ENCODE data around the gene PDCD2L. TPM values are rescaled to one million over a fixed set of nuclear protein-coding genes. Genes with fewer than 3 reads are reported as not detected.

PDCD2L gene
- total RNA-seq, 1 experiment from 2014 or later: 14.8 TPM

GRCh38 chr19:34357431-34357830 is 46.8 kb upstream of the PDCD2L start:
- BruUV-seq (replicated peaks): no TSS peak
- intact Hi-C loops (cut with micrococcal nuclease; ENCODE audit: unreplicated experiment): loop anchor here (5.0 kb wide), 1 partner anchor 70 kb away; the partner anchor contains the start of gene UBA2
- POLR2A ChIA-PET (ENCODE audit: unreplicated experiment): no interaction called here

DNA sequence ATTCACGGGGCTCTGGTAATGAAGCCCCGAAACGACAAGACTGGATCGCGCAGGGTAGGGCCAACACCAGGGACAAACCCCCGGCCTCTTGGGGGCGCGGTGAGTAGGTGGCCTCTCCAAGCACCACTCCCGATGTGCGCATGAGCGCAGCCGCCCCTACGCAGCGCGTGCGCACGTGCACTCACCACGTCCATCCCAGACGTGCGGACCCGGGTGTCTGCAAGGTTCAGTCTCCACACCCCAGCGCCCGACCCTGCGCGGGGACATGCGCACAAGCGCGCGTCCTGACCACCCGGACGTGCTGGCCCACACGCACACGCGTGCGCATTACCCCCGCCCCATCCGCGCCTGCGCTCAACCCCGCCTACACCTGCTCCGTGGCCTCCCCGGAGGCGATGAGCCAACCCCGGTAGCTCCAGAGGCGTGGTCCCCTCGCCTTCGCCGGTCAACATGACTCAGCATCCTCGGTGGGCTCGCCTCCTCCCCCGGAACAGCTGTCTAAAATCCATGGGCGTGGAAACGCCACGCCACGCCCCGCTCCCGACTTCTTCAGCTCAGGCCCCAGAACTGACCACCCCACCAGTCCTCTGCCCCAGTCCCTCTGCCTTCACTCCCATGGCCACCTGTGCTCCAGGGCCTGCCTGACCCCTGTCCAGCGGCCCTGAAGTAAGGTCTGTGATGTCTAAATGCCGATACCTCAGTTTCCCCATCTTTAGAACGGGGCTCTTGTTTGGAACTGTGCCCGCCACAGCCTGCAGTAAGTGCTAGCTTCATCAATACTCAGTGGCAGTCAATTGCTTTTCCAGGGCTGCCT is 44.9 kb upstream of the PDCD2L start:
- Histone ChIP-seq H4K20me1 (ENCODE audit: insufficient read depth) (no peaks in the 10 kb centered on the region), H3K9me3 (ENCODE audit: insufficient read depth, low read depth) (no peaks in the 10 kb centered on the region), H3K79me2 (ENCODE audit: low read depth) (no peaks in the 10 kb centered on the region), H3K4me2 (peak overlapping the region; percentile 77), H3F3A (ENCODE audit: insufficient read depth, low read depth) (peaks cover 29% of the 10 kb centered on the region; the same call in 1 of the 2 replicates), H3K4me1 (replicated peaks; ENCODE audit: insufficient read depth) (peaks cover 21% of the 10 kb centered on the region), H3K4me3 (peak overlapping the region; percentile 71), H3K9me2 (ENCODE audit: insufficient read depth) (no peaks in the 10 kb centered on the region), H3K36me3 (ENCODE audit: low read depth) (no peaks in the 10 kb centered on the region), H3K27me3 (ENCODE audit: insufficient read depth, low read depth) (no peaks in the 10 kb centered on the region), H3K27ac (peak overlapping the region; percentile 81), H2AFZ (peak overlapping the region; percentile 84)
- intact Hi-C loops (cut with micrococcal nuclease; ENCODE audit: unreplicated experiment): loop anchor here (5.0 kb wide), 1 partner anchor 68 kb away; the partner anchor contains the start of gene UBA2
- no peak for TF ChIP-seq EZH2 (IDR thresholded peaks at IDR 0.05; ENCODE audit: low read depth)
- TF ChIP-seq, protein P1, sequence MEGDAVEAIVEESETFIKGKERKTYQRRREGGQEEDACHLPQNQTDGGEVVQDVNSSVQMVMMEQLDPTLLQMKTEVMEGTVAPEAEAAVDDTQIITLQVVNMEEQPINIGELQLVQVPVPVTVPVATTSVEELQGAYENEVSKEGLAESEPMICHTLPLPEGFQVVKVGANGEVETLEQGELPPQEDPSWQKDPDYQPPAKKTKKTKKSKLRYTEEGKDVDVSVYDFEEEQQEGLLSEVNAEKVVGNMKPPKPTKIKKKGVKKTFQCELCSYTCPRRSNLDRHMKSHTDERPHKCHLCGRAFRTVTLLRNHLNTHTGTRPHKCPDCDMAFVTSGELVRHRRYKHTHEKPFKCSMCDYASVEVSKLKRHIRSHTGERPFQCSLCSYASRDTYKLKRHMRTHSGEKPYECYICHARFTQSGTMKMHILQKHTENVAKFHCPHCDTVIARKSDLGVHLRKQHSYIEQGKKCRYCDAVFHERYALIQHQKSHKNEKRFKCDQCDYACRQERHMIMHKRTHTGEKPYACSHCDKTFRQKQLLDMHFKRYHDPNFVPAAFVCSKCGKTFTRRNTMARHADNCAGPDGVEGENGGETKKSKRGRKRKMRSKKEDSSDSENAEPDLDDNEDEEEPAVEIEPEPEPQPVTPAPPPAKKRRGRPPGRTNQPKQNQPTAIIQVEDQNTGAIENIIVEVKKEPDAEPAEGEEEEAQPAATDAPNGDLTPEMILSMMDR (conservative IDR thresholded peaks at IDR 0.05): peak; percentile 62
- no TSS peak for BruUV-seq (replicated peaks)
- ChIA-PET CTCF (interaction anchor here (0.5 to 0.6 kb wide), 2 partner anchors 33 to 96 kb away, joined by 3 to 10 read pairs; no protein-coding TSS in a partner anchor), POLR2A (ENCODE audit: unreplicated experiment) (interaction anchor here (0.5 to 0.9 kb wide), 9 partner anchors 11 to 981 kb away, joined by 4 to 15 read pairs (median 4); partner anchors contain the start of gene WTIP)
- DNase-seq: peak; percentile 93 to 100

More at GRCh38 chr19:34357431-34357830, 46.8 kb upstream of the PDCD2L start:
- no peak for TF ChIP-seq EZH2 (IDR thresholded peaks at IDR 0.05; ENCODE audit: low read depth)
- TF ChIP-seq, protein P1 (conservative IDR thresholded peaks at IDR 0.05): no peak
- H2AFZ ChIP-seq: no peak overlapping the region
- H3F3A ChIP-seq (ENCODE audit: insufficient read depth, low read depth): peaks cover 17% of the 10 kb centered on the region; the same call in 1 of the 2 replicates
- DNase-seq: no peak
- no peaks in the 10 kb centered on the region for H3K9me3 ChIP-seq (ENCODE audit: insufficient read depth, low read depth)
- no peak overlapping the region for H3K27ac ChIP-seq
- H3K79me2 ChIP-seq (ENCODE audit: low read depth): no peaks in the 10 kb centered on the region
- H3K36me3 ChIP-seq (ENCODE audit: low read depth): no peaks in the 10 kb centered on the region
- H3K9me2 ChIP-seq (ENCODE audit: insufficient read depth): no peaks in the 10 kb centered on the region
- H3K4me3 ChIP-seq: no peak overlapping the region
- H3K4me2 ChIP-seq: no peak overlapping the region
- H4K20me1 ChIP-seq (ENCODE audit: insufficient read depth): no peaks in the 10 kb centered on the region
- peaks cover 21% of the 10 kb centered on the region for H3K4me1 ChIP-seq (replicated peaks; ENCODE audit: insufficient read depth)
- CTCF ChIA-PET: no interaction called here
- no peaks in the 10 kb centered on the region for H3K27me3 ChIP-seq (ENCODE audit: insufficient read depth, low read depth)

DNA sequence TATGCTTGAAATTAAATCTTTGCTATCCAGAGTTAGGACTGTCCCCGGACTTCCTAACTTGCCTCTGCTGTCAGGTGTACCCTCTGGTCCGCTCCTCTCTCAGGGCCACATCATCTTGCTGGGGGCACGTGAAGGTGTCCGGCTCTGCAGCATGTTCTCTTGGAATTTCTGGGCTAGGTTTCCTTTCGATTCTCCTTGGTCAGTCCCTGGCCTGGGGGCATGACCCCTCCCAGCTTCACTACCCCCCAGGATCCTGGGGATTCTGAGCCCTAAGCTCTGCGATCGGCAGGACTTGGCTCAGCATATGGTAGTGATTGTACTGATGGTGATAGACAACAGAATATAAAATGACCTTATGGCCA is 44.3 kb upstream of the PDCD2L start:
- Histone ChIP-seq H3K9me3 (ENCODE audit: insufficient read depth, low read depth) (no peaks in the 10 kb centered on the region), H3K4me2 (peak overlapping the region; percentile 77), H3K27me3 (ENCODE audit: insufficient read depth, low read depth) (no peaks in the 10 kb centered on the region), H3K36me3 (ENCODE audit: low read depth) (no peaks in the 10 kb centered on the region), H3K9me2 (ENCODE audit: insufficient read depth) (no peaks in the 10 kb centered on the region), H2AFZ (peak overlapping the region; percentile 68), H3F3A (ENCODE audit: insufficient read depth, low read depth) (peaks cover 33% of the 10 kb centered on the region; the same call in 1 of the 2 replicates), H4K20me1 (ENCODE audit: insufficient read depth) (no peaks in the 10 kb centered on the region), H3K4me3 (peak overlapping the region; percentile 71), H3K27ac (peak overlapping the region; percentile 81), H3K4me1 (replicated peaks; ENCODE audit: insufficient read depth) (peaks cover 21% of the 10 kb centered on the region), H3K79me2 (ENCODE audit: low read depth) (no peaks in the 10 kb centered on the region)
- TF ChIP-seq EZH2 (IDR thresholded peaks at IDR 0.05; ENCODE audit: low read depth): no peak
- TF ChIP-seq, protein P1 (conservative IDR thresholded peaks at IDR 0.05): no peak
- TSS peak; percentile 89 for BruUV-seq (replicated peaks)
- intact Hi-C loops (cut with micrococcal nuclease; ENCODE audit: unreplicated experiment): loop anchor here (5.0 kb wide), 1 partner anchor 67 kb away; the partner anchor contains the start of gene UBA2
- DNase-seq: no peak
- CTCF ChIA-PET: interaction anchor here (0.5 kb wide), 1 partner anchor 33 kb away, joined by 3 read pairs; no protein-coding TSS in a partner anchor
- POLR2A ChIA-PET (ENCODE audit: unreplicated experiment): interaction anchor here (0.6 to 0.9 kb wide), 4 partner anchors 11 to 853 kb away, joined by 4 to 5 read pairs (median 4); no protein-coding TSS in a partner anchor
